Prostate gland (tissue), 2 donors: ENCODE data around the gene CA5B.
A peak's percentile ranks its signal among the peaks of the same experiment; 100 is the strongest.

Experiments used
- POLR2A ChIP-seq: fragments of 450-650 bp; IDR thresholded peaks from one replicate; pipeline ENCODE4 v1.6.1; 2016; ENCODE audit warnings: antibody characterized with exemption, mild to moderate bottlenecking
- POLR2AphosphoS5 ChIP-seq: sonication (generic); formaldehyde crosslinking; IDR thresholded peaks from one replicate; pipeline ENCODE4 v1.6.1; 2017; ENCODE audit warnings: antibody characterized with exemption
- TF ChIP-seq, protein P1 (sequence below), 4 experiments: fragments of 200-600 bp in 2 of 4; fragments of 450-650 bp in 2 of 4; sonication (generic) in 2 of 4; IDR thresholded peaks; 1 replicate in 3 of 4; 2 replicates in 1 of 4; pipeline ENCODE4 v1.5.1; 2016 to 2019; ENCODE audit warnings: antibody characterized with exemption in 4 of 4, mild to moderate bottlenecking in 2 of 4, moderate library complexity in 2 of 4

DNA sequence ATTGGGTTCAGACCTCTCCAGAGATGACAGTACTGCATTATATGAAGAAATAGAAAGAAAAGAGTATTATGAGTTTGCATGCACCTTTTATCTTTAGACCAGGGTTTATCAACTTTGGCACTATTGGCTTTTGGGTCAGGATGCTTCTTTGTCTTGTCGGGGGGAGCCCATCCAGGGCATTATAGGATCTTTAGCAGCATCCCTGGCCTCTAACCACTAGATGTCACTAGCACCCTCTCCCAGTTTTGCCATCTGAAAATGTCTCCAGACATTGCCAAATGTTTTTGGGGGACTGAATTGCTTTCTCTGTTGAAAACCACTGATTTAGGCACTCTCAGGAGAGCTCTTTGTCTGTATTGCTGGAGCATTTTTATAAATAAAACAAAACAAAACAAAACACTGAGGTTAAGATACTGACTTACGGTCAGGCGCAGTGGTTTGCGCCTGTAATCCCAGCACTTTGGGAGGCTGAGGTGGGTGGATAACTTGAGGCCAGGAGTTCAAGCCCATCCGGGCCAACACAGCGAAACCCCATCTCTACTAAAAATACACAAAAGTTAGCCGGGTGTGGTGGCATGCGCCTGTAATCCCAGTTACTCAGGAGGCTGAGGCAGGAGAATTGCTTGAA, 23.6 kb downstream of the CA5B start:
- TF ChIP-seq, protein P1, sequence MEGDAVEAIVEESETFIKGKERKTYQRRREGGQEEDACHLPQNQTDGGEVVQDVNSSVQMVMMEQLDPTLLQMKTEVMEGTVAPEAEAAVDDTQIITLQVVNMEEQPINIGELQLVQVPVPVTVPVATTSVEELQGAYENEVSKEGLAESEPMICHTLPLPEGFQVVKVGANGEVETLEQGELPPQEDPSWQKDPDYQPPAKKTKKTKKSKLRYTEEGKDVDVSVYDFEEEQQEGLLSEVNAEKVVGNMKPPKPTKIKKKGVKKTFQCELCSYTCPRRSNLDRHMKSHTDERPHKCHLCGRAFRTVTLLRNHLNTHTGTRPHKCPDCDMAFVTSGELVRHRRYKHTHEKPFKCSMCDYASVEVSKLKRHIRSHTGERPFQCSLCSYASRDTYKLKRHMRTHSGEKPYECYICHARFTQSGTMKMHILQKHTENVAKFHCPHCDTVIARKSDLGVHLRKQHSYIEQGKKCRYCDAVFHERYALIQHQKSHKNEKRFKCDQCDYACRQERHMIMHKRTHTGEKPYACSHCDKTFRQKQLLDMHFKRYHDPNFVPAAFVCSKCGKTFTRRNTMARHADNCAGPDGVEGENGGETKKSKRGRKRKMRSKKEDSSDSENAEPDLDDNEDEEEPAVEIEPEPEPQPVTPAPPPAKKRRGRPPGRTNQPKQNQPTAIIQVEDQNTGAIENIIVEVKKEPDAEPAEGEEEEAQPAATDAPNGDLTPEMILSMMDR (IDR thresholded peaks at IDR 0.05): peak in 2 of 4 experiments; percentile 30 to 39
- TF ChIP-seq POLR2A (no peak), POLR2AphosphoS5 (no peak)
